Suppressor macrophage treated with lipopolysaccharide for 4 hours (primary cell): ENCODE results near the gene ATP2A1.

Experiments
- DNase-seq: peaks from one replicate; pipeline ENCODE4 v3.0.0-alpha.2; 2020

Gene ATP2A1

DNA sequence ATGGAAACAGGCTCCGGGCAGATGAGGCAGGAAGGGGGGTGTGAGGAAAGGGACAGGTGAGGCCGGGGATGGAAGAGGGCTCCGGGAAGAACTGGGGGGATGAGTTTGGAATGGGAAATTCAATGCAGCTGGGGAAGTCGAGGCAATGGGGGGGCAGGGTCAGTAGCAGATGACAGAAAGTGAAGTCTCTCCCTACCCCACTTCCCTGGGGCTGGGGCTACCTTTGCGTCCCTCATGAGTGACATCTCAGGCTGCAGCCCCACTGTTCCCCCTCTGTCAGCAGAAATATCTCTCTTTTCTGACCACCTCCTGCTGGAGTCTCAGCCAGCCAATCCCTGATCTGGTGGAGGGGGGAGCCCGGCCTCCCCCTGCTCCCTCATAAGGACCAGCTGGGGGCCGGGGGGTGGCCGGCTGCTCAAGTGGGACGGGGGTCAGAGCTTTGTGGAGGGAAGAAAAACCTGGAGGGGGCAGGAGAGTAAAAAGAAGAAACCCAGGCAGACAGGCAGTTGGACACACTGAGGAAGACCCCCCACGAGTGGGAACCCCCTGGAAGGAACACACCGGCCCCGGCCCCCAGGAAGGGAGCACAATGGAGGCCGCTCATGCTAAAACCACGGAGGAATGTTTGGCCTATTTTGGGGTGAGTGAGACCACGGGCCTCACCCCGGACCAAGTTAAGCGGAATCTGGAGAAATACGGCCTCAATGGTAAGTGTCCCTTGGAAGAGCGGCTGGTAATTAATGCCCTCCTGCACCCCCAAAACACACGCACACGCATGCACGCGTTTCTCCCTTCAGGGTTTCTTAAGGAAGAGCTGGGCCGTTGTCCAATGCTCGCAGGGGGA, at the start of gene ATP2A1:
Gene ATP2A1, plus strand, starts transcription at position 406 of the 844 bp plus-strand sequence. Its CDS starts 184 bp downstream, at position 590.
- DNase-seq = no peak

DNA sequence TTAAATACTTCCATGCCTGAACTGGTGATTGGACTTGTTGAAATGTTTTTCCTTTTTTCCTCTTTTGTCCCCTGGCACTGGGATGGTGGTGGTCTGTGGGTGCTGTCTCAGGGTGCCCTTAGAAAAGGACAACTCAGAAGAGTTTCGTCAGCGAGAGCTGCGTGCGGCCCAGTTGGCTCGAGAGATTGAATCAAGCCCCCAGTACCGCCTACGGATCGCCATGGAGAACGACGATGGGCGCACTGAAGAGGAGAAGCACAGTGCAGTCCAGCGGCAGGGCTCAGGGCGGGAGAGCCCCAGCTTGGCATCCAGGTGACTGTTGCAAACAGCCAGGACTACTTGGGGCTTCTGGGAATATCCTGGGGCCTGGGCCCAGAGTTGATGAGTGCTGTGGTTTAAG, 48.5 kb upstream of the ATP2A1 start:
- DNase-seq = no peak

DNA sequence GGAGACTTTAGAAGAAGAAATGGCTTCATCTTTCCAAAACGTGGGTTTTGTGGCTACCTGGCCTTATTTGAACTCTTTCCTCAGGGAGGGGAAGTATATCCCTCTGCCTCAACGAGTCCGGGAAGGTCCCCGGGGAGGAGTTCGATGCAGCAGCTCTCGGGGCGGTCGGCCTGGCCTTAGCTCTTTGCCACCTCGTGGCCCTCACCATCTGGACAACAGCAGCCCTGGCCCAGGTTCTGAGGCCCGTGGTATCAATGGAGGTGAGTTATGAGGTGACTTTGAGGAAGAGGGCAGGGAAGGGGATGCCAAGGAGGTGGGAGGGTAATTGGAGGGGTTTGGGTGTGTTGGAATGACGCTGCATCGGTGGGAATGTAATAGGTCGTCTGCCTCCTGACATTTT, 47.8 kb upstream of the ATP2A1 start:
- no peak for DNase-seq

DNA sequence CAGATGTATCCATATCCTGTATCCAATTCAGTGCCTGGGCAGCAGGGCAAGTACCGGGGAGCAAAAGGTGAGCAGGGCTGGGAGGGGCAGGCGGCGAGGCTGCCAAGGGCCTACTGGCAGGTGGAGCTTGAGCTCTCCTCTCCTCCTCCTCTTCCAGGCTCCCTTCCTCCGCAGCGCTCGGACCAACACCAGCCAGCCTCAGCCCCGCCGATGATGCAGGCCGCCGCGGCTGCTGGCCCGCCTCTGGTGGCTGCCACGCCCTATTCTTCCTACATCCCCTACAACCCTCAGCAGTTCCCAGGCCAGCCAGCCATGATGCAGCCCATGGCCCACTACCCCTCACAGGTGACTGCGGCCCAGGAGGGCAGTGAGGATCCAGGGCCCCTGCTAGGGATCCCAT, 43.9 kb upstream of the ATP2A1 start:
- DNase-seq = no peak

DNA sequence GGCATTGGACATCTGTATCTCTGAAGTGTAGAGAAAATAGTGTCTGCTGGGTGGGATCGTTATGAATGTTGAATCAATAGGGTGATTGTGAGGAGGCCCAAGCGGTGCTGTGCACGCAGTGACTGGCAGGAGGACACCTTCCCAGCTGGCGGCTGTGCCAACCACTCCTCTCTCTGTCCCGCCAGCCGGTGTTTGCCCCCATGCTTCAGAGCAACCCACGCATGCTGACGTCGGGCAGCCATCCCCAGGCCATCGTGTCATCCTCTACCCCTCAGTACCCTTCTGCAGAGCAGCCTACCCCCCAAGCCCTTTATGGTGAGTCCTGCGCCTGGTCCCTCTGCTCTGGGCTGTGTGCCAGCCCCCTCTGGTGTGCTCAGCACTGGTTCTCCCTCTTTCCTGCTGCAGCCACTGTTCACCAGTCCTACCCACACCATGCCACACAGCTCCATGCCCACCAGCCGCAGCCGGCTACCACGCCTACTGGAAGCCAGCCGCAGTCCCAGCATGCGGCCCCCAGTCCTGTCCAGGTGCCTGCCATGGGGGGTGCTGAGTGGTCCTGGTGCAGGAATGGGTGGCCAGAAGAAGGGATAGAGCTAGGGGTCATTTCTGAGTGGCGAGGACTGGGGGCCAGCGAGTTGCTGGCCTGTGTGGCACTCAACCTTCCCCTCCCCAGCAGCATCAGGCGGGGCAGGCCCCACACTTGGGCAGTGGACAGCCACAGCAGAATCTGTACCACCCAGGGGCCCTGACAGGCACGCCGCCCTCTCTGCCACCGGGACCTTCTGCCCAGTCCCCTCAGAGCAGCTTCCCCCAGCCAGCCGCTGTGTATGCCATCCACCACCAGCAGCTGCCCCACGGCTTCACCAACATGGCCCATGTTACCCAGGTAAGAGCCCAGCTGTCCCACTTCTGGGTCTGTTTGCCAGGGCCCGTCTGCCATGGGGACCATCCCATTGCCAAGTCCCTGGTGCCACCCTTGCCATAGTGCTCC, 43.1 kb upstream of the ATP2A1 start:
- no peak for DNase-seq

DNA sequence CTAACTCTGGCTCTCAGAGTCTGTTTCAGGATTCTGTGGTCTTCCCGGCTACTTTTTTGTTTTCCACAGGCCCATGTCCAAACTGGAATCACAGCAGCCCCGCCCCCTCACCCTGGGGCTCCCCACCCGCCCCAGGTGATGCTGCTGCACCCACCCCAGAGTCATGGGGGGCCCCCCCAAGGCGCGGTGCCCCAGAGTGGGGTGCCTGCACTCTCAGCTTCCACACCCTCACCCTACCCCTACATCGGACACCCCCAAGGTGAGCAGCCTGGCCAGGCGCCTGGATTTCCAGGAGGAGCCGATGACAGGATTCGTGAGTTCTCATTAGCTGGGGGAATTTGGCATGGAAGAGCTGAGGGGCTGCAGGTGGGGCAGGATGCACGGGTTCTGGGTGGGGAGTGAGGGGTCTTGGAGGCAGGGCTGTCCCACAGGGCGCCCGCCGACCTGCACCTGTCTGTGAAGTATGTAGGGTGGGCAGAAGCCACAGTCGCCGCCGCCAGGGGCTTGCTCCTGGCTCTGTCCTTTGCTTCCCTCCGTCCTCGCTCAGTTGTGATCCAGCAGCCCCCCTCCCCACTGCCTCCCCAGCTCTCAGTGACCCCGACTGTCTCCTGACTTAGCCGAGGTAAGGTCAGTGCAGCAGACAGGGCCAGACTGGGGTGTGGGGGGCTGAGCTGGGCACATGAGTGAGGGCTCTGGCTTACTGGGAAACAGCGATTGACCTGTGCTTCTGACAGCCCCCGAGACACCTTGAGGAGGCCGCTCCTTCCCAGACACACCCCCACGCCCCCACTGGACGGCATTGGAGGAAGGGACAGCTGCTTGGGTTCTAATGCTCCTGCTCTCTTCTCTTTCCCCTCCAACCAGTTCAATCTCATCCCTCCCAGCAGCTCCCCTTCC, 42.2 kb upstream of the ATP2A1 start:
- no peak for DNase-seq

DNA sequence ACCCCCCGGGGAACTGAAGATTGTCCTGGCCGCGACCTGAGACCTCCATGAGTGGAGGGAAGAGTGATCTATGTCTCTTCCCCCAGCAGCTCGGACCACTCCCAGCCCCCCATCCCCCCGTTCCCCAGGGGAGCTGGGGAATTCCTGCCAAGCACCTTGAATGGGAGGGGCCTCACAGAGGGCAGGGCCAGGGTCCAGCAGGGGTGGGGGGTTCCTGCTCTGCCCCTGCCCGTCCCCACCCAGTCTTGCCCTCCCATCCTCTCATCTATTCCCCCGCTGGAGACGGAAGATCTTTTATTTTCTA, 41.6 kb upstream of the ATP2A1 start:
- no peak for DNase-seq

DNA sequence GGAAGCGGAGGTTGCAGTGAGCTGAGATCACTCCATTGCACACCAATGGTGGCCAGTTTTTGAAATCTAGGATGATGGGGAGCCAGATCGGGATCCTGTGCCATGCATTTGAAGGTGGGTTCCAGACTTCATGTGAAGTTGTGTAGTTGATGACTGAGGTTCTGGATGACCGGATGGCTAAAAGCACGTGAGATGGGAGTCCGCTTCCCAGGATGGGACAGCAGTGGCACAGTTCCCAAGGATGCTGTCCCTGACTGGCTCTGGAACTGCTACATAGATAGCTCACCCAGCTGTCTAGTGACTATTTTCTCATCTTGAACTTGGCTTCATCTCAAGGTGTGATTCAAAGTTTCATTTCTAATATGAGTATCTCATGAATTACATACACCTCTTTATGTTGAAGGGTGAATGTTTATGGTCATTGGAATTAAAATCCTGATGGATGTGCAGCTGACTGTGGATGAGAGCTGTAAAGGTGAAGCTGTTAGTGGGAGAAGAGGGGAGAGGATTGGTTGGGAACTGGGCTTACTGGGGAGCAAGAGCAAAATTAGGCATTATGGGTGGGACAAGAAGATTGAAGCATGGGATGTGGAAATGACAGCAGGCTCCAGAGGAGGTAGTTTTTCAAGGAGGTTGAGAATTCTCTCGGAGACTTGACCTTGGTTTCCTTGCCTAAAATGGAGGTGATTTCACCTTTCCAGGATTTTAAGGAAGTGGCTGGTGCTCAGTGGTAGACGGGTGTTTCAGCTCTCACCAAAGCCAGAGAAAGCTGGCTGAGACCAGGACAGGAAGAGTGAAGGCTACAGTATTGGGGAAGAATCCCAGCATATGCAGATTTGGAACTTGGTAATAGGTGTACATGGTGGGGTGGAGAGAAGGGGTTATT, 40.4 kb upstream of the ATP2A1 start:
- DNase-seq = no peak

DNA sequence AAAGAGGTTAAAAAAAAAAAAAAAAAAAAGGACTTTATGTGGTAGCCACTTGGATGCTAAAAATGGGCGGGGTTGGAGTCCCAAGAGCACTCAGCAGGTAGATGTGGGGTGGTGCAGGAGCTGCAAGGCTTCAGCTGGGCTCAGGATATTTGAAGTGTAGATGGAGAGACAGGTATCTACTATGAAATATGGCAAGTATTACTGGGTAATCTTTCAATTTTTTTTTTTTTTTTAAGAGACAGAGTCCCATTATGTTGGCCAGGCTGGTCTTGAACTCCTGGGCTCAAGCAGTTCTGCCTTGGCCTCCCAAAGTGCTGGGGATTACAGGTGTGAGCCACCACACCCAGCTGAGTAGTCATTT, 39.8 kb upstream of the ATP2A1 start:
- DNase-seq = no peak

DNA sequence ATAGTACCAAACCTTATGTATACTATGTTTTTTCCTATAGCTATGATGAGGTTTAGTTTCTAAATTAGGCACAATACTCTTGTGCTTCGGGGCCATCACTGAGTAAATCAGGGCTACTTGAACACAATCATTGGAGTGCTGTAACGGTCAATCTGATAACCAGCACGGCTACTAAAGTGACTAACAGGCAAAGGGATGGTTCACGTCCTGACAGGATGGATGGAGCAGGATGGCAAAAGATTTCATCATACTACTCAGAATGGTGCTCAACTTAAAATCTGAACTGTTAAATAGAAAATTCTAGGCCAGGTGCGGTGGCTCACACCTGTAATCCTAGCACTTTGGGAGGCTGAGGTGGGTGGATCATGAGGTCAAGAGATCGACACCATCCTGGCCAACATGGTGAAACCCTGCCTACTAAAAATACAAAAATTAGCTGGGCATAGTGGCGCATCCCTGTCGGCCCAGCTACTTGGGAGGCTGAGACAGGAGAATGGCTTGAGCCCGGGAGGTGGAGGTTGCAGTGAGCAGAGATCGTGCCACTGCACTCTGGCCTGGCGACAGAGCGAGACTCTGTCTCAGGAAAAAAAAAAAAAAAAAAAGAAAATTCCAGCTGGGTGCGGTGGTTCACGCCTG, 39.2 kb upstream of the ATP2A1 start:
- no peak for DNase-seq

DNA sequence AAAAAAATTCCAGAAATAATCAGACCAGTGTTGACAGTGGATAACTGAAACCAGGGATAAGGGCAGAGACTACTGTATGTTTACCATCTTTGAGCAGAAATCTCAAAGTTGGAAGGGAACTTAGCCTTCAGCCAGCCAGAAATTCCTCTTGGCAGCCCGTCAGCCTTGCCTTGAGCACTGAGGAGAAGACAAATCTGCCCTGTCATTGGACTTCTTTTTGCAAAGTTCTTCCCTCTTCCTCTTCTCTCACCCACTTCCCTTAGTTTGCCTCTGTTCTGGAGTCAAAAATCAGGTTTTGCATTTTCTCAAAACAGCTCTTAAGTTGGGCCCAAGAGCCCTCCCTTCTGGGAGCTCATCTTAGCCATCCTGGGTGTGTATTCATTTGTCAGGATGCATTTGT, 38.4 kb upstream of the ATP2A1 start:
- no peak for DNase-seq

DNA sequence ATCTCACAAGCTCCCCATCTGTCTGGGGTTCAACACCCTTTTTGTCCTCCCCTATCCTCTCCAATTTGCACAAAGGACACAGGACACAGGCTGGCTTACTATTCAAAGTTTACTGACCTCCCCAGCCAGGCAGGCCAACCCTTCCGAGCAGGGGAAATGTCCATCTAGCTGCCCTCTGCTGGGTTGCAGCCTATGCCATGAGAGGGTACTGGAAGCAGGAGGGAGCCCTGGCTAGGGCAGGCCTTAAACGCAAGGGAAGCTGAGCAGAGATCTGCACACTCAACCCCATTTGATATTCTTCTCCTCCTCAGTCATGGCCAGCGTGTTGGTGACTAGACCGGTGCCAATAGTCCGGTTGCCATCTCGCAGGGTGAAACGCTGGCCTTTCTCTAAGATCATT, 35.6 kb upstream of the ATP2A1 start:
- DNase-seq = no peak

DNA sequence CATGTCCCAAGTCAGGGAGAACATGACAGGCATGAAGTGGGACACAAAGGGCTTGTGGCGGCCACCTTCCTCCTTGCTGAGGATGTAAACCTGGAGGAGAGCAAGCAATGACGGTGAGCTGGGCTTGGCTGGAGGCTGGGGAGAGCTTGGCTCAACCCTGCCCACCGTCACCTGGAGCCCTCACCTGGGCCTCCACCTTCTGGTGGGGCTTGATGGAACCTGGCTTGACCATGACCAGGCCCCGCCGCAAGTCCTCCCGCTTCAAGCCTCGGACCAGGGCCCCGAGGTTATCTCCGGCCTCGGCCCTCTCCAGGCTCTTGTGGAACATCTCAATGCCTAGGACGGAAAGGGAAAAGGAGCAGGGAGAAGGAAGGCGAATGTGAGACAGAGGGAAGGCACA, 34.5 kb upstream of the ATP2A1 start:
- no peak for DNase-seq

DNA sequence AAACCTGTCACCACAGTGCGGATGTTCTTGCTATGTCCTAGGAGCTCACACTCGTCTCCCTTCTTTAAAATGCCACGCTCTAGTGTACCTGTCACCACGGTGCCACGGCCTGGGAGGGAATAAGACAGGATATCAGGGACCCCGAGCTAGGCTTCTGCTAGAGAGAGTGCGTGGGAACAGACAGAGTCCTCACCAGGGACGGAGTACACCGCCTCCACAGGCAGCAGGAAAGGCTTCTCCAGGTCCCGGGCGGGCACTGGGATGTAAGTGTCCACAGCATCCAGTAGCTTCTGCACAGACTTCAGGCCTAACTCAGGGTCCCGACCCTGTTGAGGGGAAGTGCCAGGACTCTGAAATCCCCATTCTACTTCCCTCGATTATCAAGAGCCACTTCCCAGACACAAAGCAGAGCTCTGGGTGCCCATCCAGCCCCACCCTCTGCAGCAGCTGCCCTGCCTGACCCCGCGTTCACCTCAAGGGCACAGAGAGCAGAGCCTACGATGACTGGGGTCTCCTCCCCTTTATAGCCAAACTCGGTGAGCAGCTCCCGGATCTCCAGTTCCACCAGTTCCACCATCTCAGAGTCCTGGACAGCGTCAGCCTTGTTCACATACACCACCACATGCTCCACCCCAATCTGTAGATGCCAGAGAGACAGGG, 33.9 kb upstream of the ATP2A1 start:
- DNase-seq = no peak

DNA sequence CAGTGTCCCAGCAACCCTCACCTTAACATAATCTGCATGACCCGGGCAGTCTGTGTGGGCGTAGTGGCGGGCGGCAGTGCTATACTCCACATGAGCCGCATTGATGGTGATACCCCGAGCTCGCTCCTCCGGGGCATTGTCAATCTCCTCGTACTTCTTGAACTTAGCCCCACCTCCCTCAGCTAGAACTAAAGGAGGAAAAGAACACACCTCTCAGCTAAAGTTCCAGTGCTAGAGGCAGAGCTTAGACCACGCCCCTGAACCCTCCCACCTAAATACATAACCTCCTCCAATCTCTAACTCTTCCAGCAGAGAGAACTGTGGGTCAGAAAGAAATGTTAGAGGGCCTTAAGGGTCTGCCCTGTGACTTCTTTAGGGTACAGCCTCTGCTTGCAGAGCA, 33.0 kb upstream of the ATP2A1 start:
- peak; percentile 19 for DNase-seq

DNA sequence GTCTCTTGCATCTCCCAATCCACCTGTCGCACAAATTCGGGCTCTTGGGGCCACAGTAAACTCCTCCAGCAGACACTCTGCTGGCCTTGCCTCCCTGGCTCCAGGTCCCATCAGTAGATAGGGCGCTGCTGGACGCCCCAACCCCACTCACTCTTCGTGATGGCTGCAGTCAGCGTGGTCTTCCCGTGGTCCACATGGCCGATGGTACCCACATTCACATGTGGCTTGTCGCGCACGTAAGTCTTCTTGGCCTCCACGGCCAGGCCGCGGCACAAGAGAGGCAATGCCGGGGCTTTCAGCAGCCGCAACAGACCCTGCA, 32.6 kb upstream of the ATP2A1 start:
- DNase-seq = no peak

DNA sequence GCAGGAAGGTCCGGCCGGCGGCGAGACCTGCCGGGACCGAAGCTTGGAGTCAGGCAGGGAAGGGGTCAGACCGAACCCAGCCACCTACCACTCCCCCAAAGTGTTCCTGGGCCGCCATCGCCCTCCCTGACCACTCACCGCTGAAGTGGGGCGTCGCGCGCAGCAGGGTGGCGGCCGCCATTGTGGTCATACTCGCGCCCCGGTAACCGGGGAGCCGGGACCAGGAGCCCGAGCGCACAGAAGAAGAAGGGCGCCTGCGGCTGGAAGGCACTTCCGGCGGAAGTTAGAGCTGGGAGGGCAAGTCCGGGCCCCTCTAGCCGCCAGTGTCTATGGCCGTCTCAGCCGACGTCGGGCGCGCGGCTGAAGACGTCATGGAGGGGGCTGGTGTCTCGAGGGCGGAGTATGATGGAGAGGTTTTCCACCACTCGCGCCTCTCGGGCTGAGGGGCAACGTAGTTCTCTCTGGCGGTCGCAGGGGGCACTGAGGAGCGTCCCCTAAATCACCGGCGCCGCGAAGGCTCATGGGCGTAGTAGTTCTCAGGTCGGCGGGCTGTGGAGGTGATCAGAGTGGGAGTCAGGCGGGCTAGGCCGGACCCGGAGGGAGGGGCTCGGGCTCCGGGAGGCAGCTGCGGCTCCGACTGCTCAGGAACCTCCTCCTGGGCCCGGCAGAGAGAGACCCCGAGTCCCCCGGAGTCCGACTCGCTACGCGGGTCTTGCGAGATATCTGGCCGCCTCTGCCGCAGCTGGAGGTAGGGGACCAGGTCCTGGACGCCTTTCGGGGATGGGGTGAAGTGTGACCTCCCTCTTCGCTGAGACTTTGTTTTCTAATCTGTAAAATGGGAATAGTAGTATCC, 32.0 kb upstream of the ATP2A1 start, which contains the start of gene TUFM:
Gene TUFM, minus strand, starts transcription at position 269 of the 853 bp plus-strand sequence. Its CDS starts 79 bp downstream, at position 190.
- peak; percentile 99 for DNase-seq

DNA sequence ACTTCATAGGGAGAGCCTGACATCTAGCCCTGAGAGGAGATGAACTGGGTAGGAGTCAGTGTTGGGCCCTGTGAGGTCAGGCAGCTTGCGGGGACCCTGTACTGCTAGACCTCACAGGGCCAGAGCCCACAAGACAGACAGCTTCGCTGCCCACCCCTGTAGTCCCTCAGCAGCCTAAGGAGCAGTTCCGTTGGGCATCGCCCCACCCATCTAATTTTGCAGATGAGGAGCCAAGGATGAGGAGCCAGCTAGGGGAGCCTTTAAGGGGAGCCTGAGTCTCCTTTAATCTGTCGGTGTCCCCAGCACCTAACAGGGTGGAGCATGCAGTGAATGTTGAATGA, 31.4 kb upstream of the ATP2A1 start:
- no peak for DNase-seq

DNA sequence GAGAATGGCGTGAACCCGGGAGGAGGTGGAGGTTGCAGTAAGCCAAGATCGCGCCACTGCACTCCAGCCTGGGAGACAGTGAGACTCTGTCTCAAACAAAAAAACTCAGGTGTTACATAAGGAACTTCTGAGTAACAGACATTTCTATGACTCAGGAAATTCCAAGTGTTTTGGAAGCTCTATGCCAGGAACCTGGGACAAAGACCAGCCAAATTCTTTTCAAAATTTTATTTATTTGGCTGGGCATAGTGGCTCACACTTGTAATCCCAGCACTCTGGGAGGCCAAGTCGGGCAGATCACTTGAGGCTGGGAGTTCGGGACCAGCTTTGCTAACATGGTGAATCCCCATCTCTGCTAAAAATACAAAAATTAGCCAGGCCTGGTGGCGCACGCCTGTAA, 19.9 kb upstream of the ATP2A1 start:
- no peak for DNase-seq

DNA sequence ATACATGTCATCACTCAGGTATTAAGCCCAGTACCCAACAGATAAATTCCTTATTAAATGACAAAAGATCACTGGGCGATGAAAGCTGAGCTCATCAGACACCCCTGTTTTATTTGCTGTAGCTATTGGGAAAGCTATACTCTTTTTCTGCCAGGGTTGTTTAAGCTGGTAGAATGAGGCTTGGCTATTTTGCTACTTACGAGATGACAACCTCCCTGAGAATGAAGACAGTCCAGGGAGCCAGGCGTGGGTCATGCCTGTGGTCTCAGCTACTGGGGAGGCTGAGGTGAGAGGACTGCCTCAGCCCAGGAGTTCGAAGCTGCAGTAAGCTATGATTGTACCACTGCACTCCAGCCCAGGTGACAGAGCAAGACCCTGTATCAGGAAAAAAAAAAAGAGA, 19.0 kb upstream of the ATP2A1 start:
- no peak for DNase-seq
